ENCODE data around the gene PDLIM7. TPM values are rescaled to one million over a fixed set of nuclear protein-coding genes. Genes with fewer than 3 reads are reported as not detected.

The PDLIM7 gene
- polyA plus RNA-seq, 12 donors: 121 to 338 (median 274) TPM; not detected in 1

DNA sequence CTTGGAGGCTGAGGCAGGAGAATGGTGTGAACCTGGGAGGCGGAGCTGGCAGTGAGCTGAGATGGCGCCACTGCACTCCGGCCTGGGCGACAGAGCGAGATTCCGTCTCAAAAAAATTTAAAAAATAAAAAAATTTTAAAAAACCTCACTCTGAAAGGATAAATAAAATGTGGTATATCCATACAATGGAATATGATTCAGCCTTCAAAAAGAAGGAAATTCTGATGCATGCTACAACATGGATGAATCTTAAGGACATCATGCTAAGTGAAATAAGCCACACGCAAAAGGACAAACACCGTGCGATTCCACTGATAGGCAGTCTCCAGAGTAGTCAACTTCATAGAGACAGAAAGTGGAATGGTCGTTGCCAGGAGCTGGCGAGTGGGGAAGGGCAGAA lies 32.4 kb downstream of the PDLIM7 start:
- DNase-seq: no peak

DNA sequence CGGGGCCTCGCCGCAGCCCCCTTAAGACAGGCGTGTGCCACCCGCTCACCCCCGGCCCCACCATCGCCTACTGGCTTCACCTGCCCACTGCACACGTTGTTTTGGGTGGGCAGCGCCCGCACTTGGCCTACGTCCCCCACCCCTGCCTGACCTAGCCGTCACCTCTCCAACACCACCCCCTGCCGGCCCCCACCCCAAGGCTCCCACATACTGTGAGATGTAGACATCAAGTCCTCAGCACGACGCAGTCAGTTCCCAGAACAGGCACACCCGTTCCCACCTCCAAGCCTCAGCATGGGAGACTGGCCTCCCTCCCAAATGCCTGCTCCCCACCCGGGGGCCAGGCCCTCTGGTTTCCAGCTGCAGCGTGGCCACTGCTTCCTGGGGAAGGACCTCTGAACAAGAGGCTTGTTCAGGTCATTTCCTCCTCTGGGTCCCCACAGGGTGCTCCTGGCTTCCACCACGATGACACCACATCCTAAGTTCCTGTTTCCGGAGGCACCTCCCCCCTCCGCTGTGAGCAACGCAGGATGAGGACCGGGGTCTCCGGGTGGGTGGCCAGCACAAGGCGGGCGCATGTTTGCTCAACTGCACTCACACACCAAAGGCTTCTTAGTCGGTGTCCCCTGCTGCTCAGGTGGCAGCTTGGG lies 35.3 kb downstream of the PDLIM7 start:
- DNase-seq: no peak

DNA sequence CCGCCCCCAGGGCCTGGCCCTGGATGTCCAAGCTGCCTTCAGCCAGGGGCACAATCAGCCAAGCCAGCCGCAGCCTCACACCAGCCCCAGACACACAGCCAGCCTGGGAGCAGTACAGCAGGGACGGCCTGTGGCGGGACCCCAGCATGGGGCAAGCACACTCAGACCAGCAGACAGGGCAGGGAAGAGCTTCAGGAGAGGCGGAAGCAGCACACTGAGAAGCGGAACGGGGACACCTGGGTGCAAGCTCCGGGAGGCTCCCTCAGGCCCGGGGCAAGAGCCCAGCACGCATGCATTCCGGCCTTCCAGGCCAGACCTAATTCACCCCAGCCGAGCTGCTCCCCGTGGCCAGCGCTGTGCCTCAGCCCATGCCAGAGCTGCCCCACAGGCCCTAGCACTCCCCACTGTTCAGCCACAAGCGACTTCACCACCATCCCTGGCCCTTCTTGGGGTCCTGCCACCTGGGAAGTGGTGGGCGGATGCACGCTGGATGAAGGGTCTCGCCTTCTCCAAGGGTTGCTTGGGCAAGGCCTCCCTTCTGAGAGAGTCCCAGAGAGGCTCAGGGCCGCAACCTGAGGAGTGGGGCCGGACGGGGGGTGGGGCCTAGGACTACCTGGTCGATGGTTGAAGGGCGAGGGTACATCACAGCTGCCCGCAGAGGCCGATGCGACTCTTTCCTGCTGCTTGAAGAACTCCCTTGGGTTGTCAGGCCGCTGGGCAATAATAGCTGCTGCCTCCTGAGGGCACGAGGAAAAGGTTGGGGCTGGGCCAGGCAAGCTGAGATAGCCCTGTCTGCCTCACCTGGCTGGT lies 37.4 kb downstream of the PDLIM7 start:
- DNase-seq: no peak

DNA sequence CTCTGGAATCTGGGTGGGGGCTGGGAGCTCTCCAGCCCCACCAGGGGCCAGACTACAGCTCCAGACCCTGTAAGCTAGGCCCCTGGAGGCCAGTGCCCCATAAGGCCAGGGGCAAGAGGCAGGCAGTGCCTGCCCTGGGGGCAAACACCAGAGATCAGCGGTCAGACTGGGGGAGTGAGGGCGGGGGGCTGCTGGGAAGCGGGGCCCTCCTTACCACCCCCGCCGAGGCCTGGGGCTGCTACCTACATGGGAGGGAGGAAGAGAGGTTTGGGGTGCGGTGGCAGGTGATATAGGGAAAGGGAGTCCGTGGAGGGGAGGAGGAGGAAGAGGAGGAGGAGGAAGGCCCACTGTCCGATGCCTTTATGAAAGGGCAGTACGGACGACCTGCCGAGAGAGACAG lies 38.0 kb downstream of the PDLIM7 start:
- DNase-seq: no peak

DNA sequence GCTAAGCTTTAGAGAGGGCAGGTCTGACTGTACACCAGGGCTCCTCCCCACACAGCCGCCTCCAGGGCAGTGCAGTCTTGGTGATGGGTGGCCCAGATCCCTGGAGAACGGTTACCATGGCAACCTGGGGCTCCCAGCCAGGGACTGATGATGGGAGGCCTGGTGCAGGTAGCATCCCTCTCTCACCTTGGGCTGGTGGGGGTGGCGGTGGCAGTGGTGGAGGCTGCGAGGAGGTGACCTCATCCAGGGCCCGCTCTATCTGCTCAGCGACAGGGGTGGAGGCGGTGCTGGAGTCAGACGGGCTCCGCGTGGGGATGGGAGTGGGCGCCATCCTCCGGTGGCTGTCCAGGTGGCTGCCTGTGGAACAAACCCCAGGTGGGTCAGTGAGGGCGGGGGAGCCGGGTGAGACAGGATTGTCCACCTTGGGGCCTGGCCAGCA lies 38.5 kb downstream of the PDLIM7 start:
- no peak for DNase-seq

DNA sequence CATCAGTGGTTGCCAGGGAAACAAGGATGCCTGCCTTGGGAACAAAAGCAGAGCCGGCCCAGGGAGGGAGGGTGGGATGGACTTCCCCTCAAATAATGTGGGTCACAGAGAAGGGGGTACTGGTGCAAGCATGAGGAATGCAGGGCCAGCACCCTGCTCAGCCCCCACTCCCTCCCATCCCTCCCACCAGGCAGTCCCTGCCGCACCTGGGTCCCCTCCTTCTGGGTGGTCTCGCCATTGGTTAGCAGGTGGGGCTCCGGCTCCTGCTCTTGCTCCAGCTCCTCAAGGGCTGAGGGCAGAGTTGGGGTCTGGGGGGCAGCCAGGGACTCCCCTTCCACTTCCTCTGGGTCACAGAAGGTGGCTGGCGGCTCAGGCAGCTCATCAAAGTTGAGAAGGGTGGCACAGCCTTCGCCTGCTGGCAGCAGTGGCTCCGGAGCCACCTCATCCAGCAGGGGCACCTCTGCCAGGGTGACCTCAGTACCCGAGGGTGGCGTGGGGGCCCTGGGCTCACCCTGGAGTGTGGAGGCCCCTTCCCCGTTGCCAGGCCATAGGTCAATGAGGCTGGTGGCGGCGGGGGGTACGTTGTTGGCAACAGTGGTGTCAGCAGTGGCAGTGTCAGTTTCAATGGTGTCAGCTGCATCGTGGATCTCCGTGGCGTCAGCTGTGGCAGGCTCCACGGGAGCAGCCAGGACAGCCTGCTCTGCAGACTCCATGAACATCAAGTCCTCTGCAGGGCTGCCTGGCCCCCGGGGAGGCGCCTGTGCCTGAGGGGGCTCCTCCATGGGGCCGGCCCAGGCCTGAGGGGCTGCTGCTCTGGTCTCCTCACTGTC lies 39.3 kb downstream of the PDLIM7 start:
- DNase-seq: no peak

DNA sequence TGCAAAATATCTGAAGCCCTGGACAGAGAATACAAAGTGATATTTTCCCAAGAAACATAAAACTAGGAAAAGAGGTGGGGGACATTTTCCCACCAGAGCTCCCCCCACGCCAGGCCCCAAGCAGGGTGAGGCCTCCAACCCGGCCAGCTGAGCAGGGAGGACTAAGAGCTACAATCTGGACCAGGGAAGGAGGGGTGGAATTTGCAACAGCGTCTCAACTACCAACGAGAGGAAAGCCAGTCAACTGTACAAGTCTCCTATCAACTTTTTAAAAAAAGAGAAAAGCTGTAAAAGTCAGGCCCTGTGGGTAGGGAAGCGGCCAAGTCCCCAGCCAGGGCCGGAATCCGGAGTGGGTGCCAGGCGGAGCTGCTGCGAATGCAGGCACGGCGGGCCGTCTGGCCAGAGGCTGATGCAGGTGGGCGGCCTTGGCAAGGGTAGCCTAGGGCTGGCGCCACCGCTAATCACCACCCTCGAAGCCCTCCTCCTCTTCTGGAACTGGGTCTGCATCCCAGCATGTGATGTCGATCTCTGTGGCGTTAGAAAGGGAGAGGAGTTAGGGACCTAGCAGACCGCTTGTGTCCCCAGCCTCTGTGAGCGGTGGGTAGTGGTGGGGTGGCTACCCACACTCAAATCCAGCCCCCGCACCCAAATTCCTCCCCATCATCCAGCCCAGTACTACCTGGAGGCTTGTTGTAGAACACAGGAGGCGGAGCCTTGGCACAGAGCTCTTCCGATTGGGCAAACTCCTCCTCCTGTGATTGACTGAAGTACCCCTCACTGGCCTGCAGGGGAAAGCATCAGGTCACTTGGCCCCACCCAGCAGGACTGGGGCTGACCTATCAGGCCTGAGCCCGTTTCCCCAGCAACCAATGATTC lies 40.2 kb downstream of the PDLIM7 start:
- peak; percentile 87 for DNase-seq

DNA sequence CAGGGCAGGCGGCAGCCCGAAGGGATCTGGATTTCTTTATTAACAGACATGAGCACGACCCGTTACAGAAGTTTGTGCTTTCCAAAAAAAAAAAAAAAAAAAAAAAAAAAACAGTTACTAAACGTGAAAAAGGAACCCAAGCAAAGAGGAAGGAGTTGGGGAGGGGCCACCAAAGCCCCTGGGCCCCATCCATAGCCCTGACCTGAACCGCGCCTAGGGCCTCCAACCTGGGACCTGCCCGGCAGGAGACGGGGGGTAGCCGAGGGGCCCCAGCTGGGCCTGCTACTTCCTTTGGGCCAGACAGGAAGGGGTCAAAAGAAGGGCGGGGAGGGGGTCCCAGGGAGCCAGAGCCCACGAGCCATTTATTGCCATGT lies 40.8 kb downstream of the PDLIM7 start:
- no peak for DNase-seq

DNA sequence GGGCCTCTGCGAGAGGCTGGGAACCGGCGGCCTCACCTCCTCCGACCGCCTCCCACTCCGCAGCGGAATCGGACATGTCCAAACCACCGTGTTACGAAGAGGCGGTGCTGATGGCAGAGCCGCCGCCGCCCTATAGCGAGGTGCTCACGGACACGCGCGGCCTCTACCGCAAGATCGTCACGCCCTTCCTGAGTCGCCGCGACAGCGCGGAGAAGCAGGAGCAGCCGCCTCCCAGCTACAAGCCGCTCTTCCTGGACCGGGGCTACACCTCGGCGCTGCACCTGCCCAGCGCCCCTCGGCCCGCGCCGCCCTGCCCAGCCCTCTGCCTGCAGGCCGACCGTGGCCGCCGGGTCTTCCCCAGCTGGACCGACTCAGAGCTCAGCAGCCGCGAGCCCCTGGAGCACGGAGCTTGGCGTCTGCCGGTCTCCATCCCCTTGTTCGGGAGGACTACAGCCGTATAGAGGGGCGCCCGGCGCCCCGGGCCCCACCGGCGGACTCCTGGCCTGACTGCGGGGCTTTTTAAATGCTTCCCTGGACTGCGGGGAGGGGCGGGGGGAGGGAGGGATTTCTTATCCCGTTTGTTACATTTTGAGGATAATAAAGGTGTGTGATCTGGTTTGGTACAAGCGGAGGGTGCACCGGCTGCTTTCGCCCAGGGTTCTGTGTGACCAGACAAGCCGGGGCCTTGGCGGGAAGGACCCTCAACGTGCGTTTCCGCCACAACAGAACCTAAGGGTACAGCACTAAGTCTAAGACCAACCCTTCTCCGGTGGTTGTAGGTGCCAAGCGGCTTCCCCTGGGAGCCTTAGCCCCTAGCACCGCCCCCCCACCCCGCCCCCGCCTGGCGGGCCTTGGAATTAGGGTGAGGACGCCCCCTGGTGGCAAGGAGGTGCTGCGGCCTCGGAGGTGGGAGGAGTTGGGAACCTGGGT lies 41.5 kb downstream of the PDLIM7 start:
- DNase-seq: peak; percentile 91

DNA sequence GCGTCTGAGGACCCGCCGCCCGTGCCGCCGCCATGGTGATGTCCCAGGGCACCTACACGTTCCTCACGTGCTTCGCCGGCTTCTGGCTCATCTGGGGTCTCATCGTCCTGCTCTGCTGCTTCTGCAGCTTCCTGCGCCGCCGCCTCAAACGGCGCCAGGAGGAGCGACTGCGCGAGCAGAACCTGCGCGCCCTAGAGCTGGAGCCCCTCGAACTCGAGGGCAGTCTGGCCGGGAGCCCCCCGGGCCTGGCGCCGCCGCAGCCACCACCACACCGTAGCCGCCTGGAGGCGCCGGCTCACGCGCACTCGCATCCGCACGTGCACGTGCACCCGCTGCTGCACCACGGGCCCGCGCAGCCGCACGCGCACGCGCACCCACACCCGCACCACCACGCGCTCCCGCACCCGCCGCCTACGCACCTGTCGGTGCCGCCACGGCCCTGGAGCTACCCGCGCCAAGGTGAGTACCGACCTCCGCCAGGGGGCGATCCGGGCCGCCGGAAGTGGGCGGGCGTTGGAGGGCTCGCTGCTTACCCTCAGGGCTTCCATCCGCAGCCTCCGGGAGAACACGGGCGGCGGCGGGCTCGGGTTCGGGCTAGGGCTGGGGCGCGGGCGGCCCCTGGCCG lies 42.3 kb downstream of the PDLIM7 start:
- peak; percentile 66 for DNase-seq

DNA sequence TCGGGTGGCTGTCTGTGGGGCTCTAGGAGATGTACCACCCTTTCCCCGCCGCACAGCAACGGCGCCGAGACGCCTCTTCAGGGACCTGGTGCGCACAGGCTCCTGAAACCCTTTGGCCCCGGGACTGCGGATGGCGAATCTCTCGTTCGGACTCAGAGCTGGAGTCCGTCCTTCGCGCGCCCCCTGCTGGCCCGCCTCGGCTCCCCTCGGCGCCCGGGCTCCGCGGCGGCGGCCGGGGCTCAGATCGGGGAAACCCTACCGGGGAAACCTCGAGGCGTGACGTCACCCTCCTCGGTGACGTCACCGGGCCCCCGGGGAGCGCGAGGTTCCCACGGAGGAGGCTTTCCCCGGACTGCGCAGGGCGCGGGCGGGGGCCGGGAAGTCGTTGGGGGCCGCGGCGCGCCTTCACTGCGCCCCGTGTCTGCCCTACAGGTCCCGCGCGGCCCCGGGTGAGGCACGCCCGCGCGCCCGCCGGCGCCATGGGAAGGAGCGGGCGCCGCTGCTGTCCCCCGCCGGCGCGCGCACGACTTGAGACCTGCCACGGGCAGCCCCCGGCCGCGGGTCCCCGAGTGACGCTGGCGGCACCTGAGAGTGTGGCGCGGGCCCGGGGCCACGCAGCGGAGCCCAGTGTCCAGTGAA lies 42.9 kb downstream of the PDLIM7 start:
- DNase-seq: peak; percentile 87

DNA sequence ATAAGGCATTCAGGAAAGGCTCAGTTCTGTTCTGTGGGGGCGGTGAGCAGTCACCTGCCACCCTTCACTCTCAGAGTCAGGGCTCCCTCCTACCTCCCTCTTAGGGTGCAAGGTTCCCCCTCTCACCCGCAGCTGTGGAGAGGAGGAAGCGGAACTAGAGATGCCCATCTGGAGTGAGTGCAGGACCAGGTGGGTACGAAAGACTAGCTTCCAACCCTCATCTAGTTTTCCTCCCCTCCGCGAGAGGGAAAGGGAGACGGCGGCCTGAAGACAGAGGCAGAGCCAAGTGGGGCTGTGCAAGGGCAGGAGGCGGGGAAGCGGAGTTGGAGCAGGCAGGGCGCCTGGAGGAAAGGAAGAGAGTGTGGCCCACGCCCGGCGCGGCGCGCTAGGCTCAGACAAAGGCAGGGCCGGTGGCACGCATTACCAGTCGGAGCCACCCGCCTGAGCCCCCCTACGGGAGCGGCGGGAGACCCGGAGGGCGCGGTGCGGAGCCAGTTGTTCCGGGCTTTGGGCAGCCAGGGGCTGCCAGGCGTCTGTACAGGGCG lies 43.5 kb downstream of the PDLIM7 start:
- no peak for DNase-seq

DNA sequence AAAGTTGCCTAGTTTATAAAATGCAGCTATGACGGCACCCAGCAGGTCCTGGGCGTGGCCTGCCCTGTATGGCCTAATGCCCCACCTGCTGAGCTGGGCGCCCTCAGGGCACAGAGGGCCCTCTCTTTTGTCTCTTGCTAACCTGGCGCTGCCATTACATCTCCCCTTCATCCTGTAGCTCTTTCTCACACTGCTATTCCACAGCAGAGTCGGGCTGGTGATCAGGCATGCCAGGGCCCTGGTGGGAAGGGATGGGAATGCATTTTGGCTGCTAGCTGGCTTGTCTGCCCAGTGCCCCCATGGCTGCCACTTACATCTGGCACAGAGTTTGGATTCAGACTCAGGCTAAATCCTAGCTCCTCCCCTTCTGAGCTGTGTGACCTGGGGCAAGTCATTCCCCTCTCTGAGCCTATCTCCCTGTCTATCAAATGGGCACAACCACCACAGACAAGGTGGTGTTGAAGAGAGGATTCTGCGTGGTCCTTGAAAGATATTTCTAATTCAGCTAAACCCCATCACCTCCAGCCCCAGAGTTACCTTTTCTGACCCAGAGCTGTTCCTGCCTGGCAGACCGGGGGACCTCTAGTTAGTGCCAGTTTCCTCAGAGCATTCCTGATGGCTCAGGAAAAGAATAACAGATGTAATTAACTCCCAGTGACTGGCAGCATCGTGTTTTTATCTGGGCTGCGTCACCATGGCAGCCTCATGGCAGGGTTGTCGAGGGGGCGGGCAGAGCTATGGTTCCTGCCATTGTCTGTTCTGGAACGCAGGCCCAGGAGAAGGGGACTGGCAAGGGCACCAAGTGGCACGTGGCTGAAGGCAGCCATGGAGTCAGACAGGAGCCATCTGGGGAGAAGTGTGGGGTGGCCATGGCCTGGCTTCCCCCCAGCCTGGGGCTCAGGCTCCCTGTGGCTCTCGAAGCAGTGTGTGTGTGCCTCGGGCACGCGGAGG lies 44.4 kb downstream of the PDLIM7 start:
- DNase-seq: no peak

DNA sequence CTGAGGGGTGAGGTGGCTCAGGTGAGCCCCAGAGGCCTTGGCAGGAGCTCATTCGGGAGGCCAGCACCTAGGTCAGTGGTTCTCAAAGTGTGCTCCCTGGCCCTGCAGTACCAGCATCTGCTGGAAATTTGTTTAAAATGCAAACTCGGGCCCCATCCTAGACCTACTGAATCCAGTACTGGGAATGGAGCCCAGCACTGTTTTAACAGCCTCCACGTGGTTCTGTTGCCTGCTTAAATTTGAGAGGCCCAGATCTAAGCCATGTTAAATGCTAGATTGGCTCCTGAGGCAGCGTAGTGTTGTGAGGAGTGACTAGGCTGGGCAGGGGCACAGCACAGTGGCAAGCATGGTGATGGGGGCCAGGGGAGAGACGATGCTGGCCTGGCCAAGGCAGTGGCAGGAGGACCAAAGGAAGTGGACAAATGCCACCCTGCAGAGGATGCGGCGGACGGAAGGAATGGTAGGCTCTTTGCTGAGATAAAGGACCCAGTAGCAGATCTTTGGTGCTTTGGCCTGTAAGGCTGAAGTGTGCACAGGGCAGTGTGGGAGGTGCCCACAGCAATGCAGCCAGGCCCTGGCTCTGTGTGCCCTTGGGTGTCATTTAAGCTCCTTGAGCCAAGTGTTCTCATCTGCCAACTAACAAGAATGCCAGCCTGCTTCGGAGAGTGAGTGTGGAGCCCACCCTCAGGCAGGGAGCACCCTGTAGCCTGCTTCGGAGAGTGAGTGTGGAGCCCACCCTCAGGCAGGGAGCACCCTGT lies 46.6 kb downstream of the PDLIM7 start:
- no peak for DNase-seq

DNA sequence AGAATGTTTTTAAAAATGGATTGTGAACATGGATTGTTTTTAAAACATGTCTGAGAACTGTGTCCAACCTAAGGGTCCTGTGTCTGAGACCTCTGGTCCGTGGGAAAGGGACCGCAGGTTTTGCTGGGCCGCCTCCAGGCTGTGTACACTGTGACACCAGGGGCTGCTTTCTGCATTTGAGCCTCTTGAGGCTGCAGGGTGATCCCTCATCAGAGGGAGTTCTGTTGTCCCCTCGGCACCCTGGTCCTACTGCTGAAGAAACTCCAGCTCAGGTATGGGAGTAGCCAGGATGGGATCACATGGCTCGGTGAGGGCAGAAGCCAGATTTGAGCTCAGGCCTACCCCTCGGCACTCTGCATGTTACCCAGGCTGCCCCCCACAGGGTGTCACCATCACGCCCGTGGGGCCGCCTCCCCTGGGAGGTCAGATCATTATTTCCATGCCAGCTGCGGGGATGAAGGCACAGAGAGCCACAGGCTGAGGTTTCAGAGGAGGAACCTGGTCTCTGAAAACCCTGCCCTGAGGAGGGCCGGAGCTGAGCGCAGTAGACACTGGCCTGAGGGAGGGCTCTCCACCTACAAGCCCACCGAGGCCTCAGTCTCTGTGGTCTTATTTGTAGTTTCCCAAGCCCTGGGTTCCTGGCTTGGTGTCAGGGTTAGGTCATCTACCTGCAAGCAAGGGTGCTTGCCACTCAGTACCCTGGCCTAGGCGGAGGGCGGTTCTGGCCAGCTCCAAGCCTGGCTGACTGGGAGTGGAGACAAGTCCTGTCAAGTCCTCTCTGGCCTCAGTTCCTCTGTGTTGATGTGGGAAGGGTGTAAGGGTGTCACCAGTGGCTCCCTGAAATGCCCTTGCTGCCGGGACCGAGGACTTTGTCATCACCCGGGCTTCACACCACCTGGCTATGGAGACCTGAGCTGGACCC lies 48.0 kb downstream of the PDLIM7 start:
- no peak for DNase-seq
